Measurements from ENCODE around the gene WDR33.

Gene WDR33

GRCh38 chr2:127700527-127701192 is 110.3 kb downstream of the WDR33 start:
- Histone ChIP-seq H3K4me3 (ENCODE audit: low read depth, low read length) (peak overlapping the region; percentile 60), H3K9me3 (ENCODE audit: control insufficient read depth, insufficient read depth, low read depth, low read length) (no peaks in the 10 kb centered on the region), H3K4me1 (ENCODE audit: control insufficient read depth, insufficient read depth, low read length) (no peaks in the 10 kb centered on the region; the same call in 1 of the 2 replicates), H3K27ac (ENCODE audit: extremely low read depth, low read depth, low read length) (peak overlapping the region; percentile 95), H3K36me3 (ENCODE audit: control insufficient read depth in 2 of 2, insufficient read depth in 1 of 2, low read length in 2 of 2) (peaks cover 8 to 17% of the 10 kb centered on the region in 2 experiments)
- POLR2A ChIA-PET: interaction anchor here (0.5 to 1.9 kb wide), 4 partner anchors 18 to 98 kb away, joined by 3 to 12 read pairs (median 4); partner anchors contain the start of gene LIMS2
- TF ChIP-seq REST (tag by site-specific recombination; IDR thresholded peaks at IDR 0.05) (peak; percentile 59; the same call in 1 of the 2 replicates), ZIC2 (tag by site-specific recombination; IDR thresholded peaks at IDR 0.05) (peak; percentile 56), KLF17 (tag by site-specific recombination; IDR thresholded peaks at IDR 0.05) (peak; percentile 45; the same call in 1 of the 2 replicates), ZNF394 (tag by site-specific recombination; IDR thresholded peaks at IDR 0.05; ENCODE audit: borderline replicate concordance) (no peak; the same call in 1 of the 2 replicates), CTCF (tag by site-specific recombination; IDR thresholded peaks at IDR 0.05) (0 out of 2 replicates have a peak, but pooled peaks have one; percentile 18), KLF7 (tag by site-specific recombination; IDR thresholded peaks at IDR 0.05; ENCODE audit: borderline replicate concordance) (peak; percentile 22; the same call in 1 of the 2 replicates), SP3 (tag by site-specific recombination; IDR thresholded peaks at IDR 0.05) (0 out of 2 replicates have a peak, but pooled peaks have one; percentile 2), KLF9 (tag by site-specific recombination; IDR thresholded peaks at IDR 0.05; ENCODE audit: low read depth) (0 out of 2 replicates have a peak, but pooled peaks have one; percentile 22), KLF1 (tag by site-specific recombination; IDR thresholded peaks at IDR 0.05) (peak; percentile 69), ZNF660 (tag by site-specific recombination; IDR thresholded peaks at IDR 0.05) (0 out of 2 replicates have a peak, but pooled peaks have one; percentile 15), ZNF501 (tag by site-specific recombination; IDR thresholded peaks at IDR 0.05) (no peak)
- TF ChIP-seq, protein P1, sequence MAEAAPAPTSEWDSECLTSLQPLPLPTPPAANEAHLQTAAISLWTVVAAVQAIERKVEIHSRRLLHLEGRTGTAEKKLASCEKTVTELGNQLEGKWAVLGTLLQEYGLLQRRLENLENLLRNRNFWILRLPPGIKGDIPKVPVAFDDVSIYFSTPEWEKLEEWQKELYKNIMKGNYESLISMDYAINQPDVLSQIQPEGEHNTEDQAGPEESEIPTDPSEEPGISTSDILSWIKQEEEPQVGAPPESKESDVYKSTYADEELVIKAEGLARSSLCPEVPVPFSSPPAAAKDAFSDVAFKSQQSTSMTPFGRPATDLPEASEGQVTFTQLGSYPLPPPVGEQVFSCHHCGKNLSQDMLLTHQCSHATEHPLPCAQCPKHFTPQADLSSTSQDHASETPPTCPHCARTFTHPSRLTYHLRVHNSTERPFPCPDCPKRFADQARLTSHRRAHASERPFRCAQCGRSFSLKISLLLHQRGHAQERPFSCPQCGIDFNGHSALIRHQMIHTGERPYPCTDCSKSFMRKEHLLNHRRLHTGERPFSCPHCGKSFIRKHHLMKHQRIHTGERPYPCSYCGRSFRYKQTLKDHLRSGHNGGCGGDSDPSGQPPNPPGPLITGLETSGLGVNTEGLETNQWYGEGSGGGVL (tag by site-specific recombination; IDR thresholded peaks at IDR 0.05): 0 out of 2 replicates have a peak, but pooled peaks have one; percentile 4
- TF ChIP-seq, protein P2, sequence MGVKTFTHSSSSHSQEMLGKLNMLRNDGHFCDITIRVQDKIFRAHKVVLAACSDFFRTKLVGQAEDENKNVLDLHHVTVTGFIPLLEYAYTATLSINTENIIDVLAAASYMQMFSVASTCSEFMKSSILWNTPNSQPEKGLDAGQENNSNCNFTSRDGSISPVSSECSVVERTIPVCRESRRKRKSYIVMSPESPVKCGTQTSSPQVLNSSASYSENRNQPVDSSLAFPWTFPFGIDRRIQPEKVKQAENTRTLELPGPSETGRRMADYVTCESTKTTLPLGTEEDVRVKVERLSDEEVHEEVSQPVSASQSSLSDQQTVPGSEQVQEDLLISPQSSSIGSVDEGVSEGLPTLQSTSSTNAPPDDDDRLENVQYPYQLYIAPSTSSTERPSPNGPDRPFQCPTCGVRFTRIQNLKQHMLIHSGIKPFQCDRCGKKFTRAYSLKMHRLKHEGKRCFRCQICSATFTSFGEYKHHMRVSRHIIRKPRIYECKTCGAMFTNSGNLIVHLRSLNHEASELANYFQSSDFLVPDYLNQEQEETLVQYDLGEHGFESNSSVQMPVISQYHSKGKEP (tag by site-specific recombination; IDR thresholded peaks at IDR 0.05): no peak
- CTCF ChIA-PET: interaction anchor here (0.6 kb wide), 1 partner anchor 48 kb away, joined by 3 read pairs; no protein-coding TSS in a partner anchor

Data from HEK293 (cell line).